ENCODE data around the gene PRLR.
"Not testable (repeated sequence)": the region's sequence is repeated elsewhere in the genome, so short reads cannot be mapped to it uniquely, and the experiment has no call there.

Gene PRLR

GRCh38 chr5:35194635-35195471, 35.4 kb downstream of the PRLR start:
- FAIRE-seq, result no peak

GRCh38 chr5:35192506-35192905, 37.8 kb downstream of the PRLR start:
- FAIRE-seq, result no peak

- not testable (repeated sequence) for FAIRE-seq
Measured at GRCh38 chr5:35189801-35190200, 40.5 kb downstream of the PRLR start.

DNA sequence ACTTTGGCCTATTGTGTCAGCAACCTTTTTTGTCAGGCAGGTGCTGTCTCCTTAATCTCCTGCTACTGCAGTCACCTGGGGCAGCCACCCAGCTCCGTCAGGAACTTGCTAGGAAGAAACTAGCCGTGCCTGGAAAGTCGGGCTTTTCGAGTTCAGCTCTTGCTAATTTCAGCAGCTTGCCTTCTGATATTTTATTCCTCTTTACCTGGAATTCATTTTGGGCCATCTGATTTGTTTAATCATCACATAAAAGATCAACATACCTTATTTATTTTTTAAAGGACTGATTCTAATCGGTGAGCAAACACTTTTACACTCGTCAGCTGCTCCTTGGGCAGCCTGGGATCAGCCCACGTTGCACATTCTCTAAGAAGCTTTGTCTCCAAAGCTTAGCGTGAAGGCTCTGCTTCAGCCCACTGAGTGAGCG, 42.2 kb downstream of the PRLR start:
- FAIRE-seq, result no peak

DNA sequence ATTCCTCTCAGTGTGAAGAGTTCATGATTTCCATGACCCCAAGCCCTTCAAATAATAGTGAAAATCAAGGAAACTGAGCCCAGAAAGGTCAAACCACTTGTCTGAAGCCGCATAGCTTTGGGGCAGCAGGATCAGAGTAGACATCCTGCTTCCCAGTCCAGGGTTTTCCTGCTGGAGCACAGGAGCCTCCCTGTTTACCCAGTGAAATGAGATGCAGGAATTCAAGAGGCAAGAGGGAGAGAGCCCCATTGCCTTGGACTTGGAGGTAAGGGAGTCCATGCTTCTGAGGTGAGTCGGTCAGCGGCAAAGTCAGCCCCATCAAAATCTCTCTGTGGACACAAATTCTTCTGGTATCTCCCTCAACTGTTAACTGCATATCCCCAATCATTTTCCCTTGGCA, 42.7 kb downstream of the PRLR start:
- FAIRE-seq, result not testable (repeated sequence)

DNA sequence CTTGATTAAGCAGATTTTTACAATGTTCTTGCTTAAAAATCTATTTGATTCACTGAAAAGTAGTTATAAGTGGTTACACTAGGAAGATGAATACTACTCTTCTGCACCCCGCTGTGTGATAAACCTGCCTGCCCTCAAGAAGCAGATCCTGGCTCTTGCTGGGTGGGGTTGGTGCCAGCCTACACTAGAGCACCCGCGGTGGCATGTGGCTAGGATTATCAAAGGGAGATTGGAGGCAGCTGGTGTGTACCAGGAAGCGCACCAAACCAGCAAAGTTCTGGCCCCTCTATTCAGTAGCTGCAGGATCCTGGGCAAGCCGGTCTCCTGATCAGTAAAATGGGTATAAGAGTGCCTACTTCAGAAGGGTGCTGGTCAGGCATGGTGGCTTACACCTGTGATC, 43.5 kb downstream of the PRLR start:
- FAIRE-seq, result no peak

GRCh38 chr5:35185518-35185917, 44.8 kb downstream of the PRLR start:
- FAIRE-seq, result no peak

- no peak for FAIRE-seq
Measured at GRCh38 chr5:35183556-35183955, 46.7 kb downstream of the PRLR start.

DNA sequence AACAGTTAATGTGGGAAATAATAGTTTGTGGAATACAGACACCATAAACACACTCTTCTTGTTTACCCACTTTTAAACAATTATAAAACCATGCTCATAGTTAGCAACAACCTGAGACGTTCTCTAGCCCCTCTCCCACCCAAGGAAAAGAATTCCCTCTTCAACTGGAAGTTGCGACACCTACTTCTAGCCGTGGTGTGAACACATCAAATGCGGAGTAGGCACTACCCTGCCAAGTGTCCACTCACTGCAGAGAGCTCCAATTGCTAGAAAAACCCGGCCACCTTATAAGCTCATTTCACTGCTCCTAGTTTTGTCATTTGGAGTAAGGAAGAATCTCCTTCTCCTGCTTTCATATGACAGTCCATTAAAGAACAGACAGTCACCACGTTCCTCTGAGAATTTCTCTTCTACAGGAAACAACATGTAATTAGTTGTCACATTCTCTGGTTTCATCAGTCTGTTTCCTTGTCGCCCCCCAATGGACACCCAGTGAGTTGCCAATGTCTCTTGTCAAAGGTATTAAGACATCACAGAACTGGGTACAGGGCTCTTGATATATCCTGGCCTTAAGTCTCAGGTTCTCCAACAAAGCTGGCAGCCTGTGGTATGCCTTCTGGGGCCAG, 47.3 kb downstream of the PRLR start:
- no peak for FAIRE-seq

- no peak for FAIRE-seq
Measured at GRCh38 chr5:35182486-35182885, 47.8 kb downstream of the PRLR start.

GRCh38 chr5:35180046-35180445, 50.2 kb downstream of the PRLR start:
- no peak for FAIRE-seq

DNA sequence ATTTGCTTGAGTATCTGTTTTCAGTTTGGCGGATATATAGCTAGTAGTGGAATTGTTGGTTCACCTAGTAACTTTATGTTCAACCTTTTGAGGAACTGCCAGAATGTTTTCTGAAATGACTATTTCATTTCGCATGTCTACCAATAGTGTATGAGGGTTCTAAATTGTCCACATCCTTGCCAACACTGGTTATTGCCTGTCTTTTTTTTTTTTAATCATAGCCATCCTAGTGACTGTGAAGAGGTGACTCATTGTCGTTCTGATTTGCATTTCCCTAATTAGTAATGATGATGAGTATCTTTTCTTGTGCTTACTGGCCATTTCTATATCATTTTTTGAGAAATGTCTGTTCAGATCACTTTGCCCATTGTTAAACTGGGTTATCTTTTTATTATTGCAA, 52.5 kb downstream of the PRLR start:
- FAIRE-seq, result no peak

DNA sequence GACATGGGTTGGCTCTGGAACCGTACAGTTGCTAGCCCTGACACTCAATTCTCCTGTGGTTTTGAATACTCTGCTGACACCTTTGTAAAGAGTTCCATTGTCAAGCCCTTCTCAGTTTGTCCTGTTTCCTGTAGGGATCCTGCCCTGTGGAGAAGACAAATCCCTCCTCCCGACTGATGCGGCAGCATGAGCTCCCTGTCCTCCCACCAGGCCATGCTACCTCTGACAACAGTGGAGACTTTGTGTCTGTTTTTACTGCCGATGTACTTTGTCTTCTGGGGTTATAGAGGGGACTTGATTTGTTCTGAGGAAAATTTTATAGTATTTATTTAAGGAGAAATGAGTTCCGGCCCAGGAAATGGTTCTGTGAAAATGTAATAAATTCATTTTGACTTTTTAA, 57.8 kb downstream of the PRLR start:
- no peak for FAIRE-seq

GRCh38 chr5:35171991-35172390, 58.3 kb downstream of the PRLR start:
- no peak for FAIRE-seq

- FAIRE-seq, result no peak
Measured at GRCh38 chr5:35171078-35171477, 59.2 kb downstream of the PRLR start.

GRCh38 chr5:35166043-35166442, 64.2 kb downstream of the PRLR start:
- no peak for FAIRE-seq

GRCh38 chr5:35164860-35165542, 65.3 kb downstream of the PRLR start:
- no peak for FAIRE-seq

GRCh38 chr5:35163710-35164033, 66.6 kb downstream of the PRLR start:
- no peak for FAIRE-seq

DNA sequence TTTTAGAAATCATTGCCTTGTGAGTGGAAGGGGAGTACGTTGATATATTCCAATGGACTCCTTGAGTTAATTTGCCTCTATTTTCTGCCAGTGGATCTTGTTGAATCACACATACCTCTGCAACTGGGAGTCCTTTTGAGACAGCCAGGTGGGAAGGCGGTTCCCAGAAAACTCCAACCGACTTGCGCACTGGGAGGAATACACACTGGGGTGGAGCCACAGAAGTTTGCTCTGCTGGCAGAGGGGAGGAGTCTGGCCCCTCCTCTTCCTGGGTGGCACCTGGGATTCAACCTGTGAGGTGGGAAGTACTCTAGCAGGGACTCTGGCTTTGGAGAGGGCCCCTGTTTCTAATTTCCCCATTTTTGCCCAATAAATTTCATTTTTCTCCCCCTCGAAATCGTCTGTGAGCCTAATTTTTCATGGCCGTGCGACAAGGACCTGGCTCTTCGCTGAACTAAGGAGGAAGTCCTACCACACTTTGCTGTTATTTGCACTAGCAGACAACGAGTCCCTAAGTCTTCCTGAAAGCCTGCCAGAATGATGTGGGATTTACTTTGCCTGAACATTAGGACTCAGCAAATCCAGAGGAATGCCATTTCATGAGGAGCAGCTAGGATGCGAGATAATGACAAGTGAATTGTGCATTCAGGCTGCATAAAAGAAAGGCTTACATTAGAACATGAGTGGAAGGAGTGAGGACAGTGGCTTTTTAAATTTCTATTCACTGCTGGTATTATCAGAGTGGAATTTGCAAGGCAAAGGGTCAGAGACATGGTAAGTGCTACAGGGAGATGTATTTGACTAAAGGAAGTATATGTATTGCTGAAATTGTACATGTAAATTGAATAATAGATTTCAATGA, 67.2 kb downstream of the PRLR start:
- no peak for FAIRE-seq

GRCh38 chr5:35161652-35162273, 68.5 kb downstream of the PRLR start:
- FAIRE-seq, result no peak

GRCh38 chr5:35160486-35161116, 69.7 kb downstream of the PRLR start:
- no peak for FAIRE-seq

DNA sequence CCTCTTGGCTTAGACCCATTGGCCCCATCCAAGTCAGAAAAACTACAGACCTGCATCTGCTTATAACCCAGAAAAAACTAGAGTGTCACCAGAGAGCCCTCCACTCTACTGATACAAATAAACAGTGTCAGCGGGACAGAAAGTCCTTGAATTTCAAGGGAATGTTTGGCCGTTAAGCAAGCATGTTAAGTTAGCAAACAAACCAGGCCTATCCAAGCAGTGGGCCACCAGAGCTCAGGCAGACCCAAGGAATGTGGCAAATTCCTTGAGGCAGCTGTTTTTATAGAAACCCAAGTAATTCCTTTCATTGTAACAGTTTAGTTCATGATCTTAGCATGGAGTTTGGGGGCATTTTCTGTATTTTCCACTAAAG, 70.9 kb downstream of the PRLR start:
- FAIRE-seq, result no peak
